Activated CD4-positive, alpha-beta T cell treated with anti-CD3 and anti-CD28 coated beads for 36 hours (primary cell): Measurements from ENCODE around the gene CCDC27. TPM values are rescaled to one million over a fixed set of nuclear protein-coding genes. Genes with fewer than 3 reads are reported as not detected.

ENCODE experiments used
- ATAC-seq: fragments of 200-7000 bp; cut with Tn5 transposase; one replicate; pipeline ENCODE4 v1.10.0; 2021; ENCODE audit warnings: mild to moderate bottlenecking, moderate library complexity
- CTCF ChIA-PET: fragments of 350-600 bp; sonication (Branson Sonifier 250); formaldehyde crosslinking; loops from one replicate; lab custom pipeline; 2021; ENCODE audit warnings: antibody characterized with exemption; lab: Charles Lee
- POLR2A ChIA-PET: fragments of 350-600 bp; sonication (Branson Sonifier 250); formaldehyde crosslinking; loops from one replicate; lab custom pipeline; 2021; ENCODE audit warnings: antibody characterized with exemption, inconsistent platforms; lab: Charles Lee
- DNase-seq: peaks from one replicate; pipeline ENCODE4 v3.0.0-alpha.2; 2020
- H3K27ac Mint-ChIP-seq: one replicate; pipeline ENCODE4 v1.8.0; 2021; ENCODE audit warnings: mixed read lengths
- H3K27me3 Mint-ChIP-seq: one replicate; pipeline ENCODE4 v1.8.0; 2021; ENCODE audit warnings: mixed read lengths
- H3K36me3 Mint-ChIP-seq: one replicate; pipeline ENCODE4 v1.8.0; 2021; ENCODE audit warnings: low read depth, mixed read lengths
- H3K4me1 Mint-ChIP-seq: one replicate; pipeline ENCODE4 v1.8.0; 2021; ENCODE audit warnings: mixed read lengths
- H3K4me3 Mint-ChIP-seq: one replicate; pipeline ENCODE4 v1.8.0; 2021; ENCODE audit warnings: mild to moderate bottlenecking, moderate library complexity, mixed read lengths
- H3K9me3 Mint-ChIP-seq: one replicate; pipeline ENCODE4 v1.8.0; 2021; ENCODE audit warnings: low read depth, mixed read lengths
- intact Hi-C, 2 experiments: fragments of 100-400 bp; cut with DNase I in 1 of 2; cut with micrococcal nuclease in 1 of 2; formaldehyde crosslinking; loops; one replicate each; pipeline versions ENCODE4 v1.14.2 to v1.15.1; 2022 to 2024; cut with DNase I, micrococcal nuclease
- total RNA-seq, 2 experiments: library from RNA; stranded (reverse); gene quantifications; one replicate each; pipeline ENCODE4 v1.2.3, GENCODE V29; 2021

The CCDC27 gene
- total RNA-seq, 2 experiments from 2014 or later: not detected

- intact Hi-C loops: loop anchor here in 1 of 2 experiments (5.0 to 10.0 kb wide), 2 partner anchors 1130 to 1188 kb away; partner anchors contain the start of gene PRXL2B
- peaks cover 4% of the 10 kb centered on the region for H3K36me3 Mint-ChIP-seq
- DNase-seq: no peak
- H3K27me3 Mint-ChIP-seq: no peaks in the 10 kb centered on the region
- no peak overlapping the region for H3K27ac Mint-ChIP-seq
- no peaks in the 10 kb centered on the region for H3K9me3 Mint-ChIP-seq
- peaks cover 10% of the 10 kb centered on the region for H3K4me1 Mint-ChIP-seq
- CTCF ChIA-PET: interaction anchor here (1.5 kb wide), 2 partner anchors 21 to 26 kb away, joined by 4 to 5 read pairs; partner anchors contain the start of gene LRRC47
- POLR2A ChIA-PET: no interaction called here
- no peak for ATAC-seq
- H3K4me3 Mint-ChIP-seq: no peak overlapping the region
Measured at GRCh38 chr1:3774946-3775489, 22.8 kb downstream of the CCDC27 start.

GRCh38 chr1:3775490-3776230 is 23.4 kb downstream of the CCDC27 start:
- Mint-ChIP-seq H3K4me3 (no peak overlapping the region), H3K27me3 (no peaks in the 10 kb centered on the region), H3K27ac (no peak overlapping the region), H3K4me1 (peaks cover 8% of the 10 kb centered on the region), H3K9me3 (no peaks in the 10 kb centered on the region), H3K36me3 (peaks cover 9% of the 10 kb centered on the region)
- intact Hi-C loops: loop anchor here in 1 of 2 experiments (1.0 to 10.0 kb wide), 3 partner anchors 21 to 1131 kb away; partner anchors contain the start of gene LRRC47
- ChIA-PET POLR2A (no interaction called here), CTCF (interaction anchor here (0.6 to 1.5 kb wide), 4 partner anchors 18 to 26 kb away, joined by 3 to 5 read pairs (median 4); partner anchors contain the start of gene LRRC47)
- peak; percentile 76 for DNase-seq
- peak; percentile 46 for ATAC-seq

GRCh38 chr1:3776231-3776961 is 24.1 kb downstream of the CCDC27 start:
- Mint-ChIP-seq H3K9me3 (no peaks in the 10 kb centered on the region), H3K27ac (no peak overlapping the region), H3K4me3 (no peak overlapping the region), H3K27me3 (no peaks in the 10 kb centered on the region), H3K36me3 (peaks cover 12% of the 10 kb centered on the region), H3K4me1 (peaks cover 7% of the 10 kb centered on the region)
- CTCF ChIA-PET: interaction anchor here (0.6 to 1.5 kb wide), 3 partner anchors 19 to 25 kb away, joined by 3 to 5 read pairs (median 4); partner anchors contain the start of gene LRRC47
- ATAC-seq (no peak), DNase-seq (no peak)
- intact Hi-C loops: loop anchor here in 1 of 2 experiments (1.0 to 10.0 kb wide), 3 partner anchors 20 to 1132 kb away; partner anchors contain the start of gene LRRC47
- POLR2A ChIA-PET: no interaction called here

GRCh38 chr1:3777078-3777547 is 24.9 kb downstream of the CCDC27 start:
- intact Hi-C loops: loop anchor here in 1 of 2 experiments (10.0 kb wide), 1 partner anchor 1132 kb away; no protein-coding TSS in a partner anchor
- Mint-ChIP-seq H3K9me3 (no peaks in the 10 kb centered on the region), H3K27me3 (no peaks in the 10 kb centered on the region), H3K36me3 (peaks cover 19% of the 10 kb centered on the region), H3K4me3 (no peak overlapping the region), H3K4me1 (peaks cover 3% of the 10 kb centered on the region), H3K27ac (no peak overlapping the region)
- ChIA-PET CTCF (interaction anchor here (1.1 to 2.3 kb wide), 3 partner anchors 9 to 19 kb away, joined by 3 to 6 read pairs (median 3); partner anchors contain the start of gene LRRC47), POLR2A (no interaction called here)
- ATAC-seq (no peak), DNase-seq (no peak)

GRCh38 chr1:3777647-3778589 is 25.7 kb downstream of the CCDC27 start:
- intact Hi-C loops: loop anchor here in 1 of 2 experiments (10.0 kb wide), 1 partner anchor 1133 kb away; no protein-coding TSS in a partner anchor
- Mint-ChIP-seq H3K27ac (no peak overlapping the region), H3K4me1 (peaks cover 3% of the 10 kb centered on the region), H3K4me3 (no peak overlapping the region), H3K27me3 (no peaks in the 10 kb centered on the region), H3K36me3 (peaks cover 24% of the 10 kb centered on the region), H3K9me3 (no peaks in the 10 kb centered on the region)
- DNase-seq: no peak
- ChIA-PET CTCF (interaction anchor here (1.1 to 2.3 kb wide), 3 partner anchors 8 to 18 kb away, joined by 3 to 6 read pairs (median 3); partner anchors contain the start of gene LRRC47), POLR2A (no interaction called here)
- ATAC-seq: no peak

GRCh38 chr1:3778590-3779264 is 26.5 kb downstream of the CCDC27 start:
- no peaks in the 10 kb centered on the region for H3K27me3 Mint-ChIP-seq
- H3K4me1 Mint-ChIP-seq: peaks cover 3% of the 10 kb centered on the region
- no peaks in the 10 kb centered on the region for H3K9me3 Mint-ChIP-seq
- CTCF ChIA-PET: interaction anchor here (1.1 to 2.3 kb wide), 3 partner anchors 7 to 17 kb away, joined by 3 to 6 read pairs (median 3); partner anchors contain the start of gene LRRC47
- no peak overlapping the region for H3K27ac Mint-ChIP-seq
- POLR2A ChIA-PET: no interaction called here
- intact Hi-C loops: loop anchor here in 1 of 2 experiments (10.0 kb wide), 1 partner anchor 1134 kb away; no protein-coding TSS in a partner anchor
- no peak for ATAC-seq
- H3K36me3 Mint-ChIP-seq: peaks cover 26% of the 10 kb centered on the region
- DNase-seq: no peak
- no peak overlapping the region for H3K4me3 Mint-ChIP-seq

- ATAC-seq (no peak), DNase-seq (no peak)
- intact Hi-C loops: loop anchor here in 1 of 2 experiments (10.0 kb wide), 1 partner anchor 1135 kb away; no protein-coding TSS in a partner anchor
- Mint-ChIP-seq H3K27me3 (no peaks in the 10 kb centered on the region), H3K27ac (no peak overlapping the region), H3K9me3 (no peaks in the 10 kb centered on the region), H3K36me3 (peaks cover 32% of the 10 kb centered on the region), H3K4me3 (no peak overlapping the region), H3K4me1 (peaks cover 3% of the 10 kb centered on the region)
- ChIA-PET POLR2A (no interaction called here), CTCF (interaction anchor here (2.3 kb wide), 1 partner anchor 14 kb away, joined by 6 read pairs; no protein-coding TSS in a partner anchor)
Measured at GRCh38 chr1:3779265-3779911, 27.1 kb downstream of the CCDC27 start.

- no peaks in the 10 kb centered on the region for H3K9me3 Mint-ChIP-seq
- POLR2A ChIA-PET: no interaction called here
- no peak for ATAC-seq
- H3K4me1 Mint-ChIP-seq: peaks cover 3% of the 10 kb centered on the region
- peak overlapping the region; percentile 32 for H3K27ac Mint-ChIP-seq
- no peaks in the 10 kb centered on the region for H3K27me3 Mint-ChIP-seq
- CTCF ChIA-PET: no interaction called here
- H3K36me3 Mint-ChIP-seq: peaks cover 35% of the 10 kb centered on the region
- no peak overlapping the region for H3K4me3 Mint-ChIP-seq
- intact Hi-C loops: loop anchor here in 1 of 2 experiments (10.0 kb wide), 1 partner anchor 1135 kb away; no protein-coding TSS in a partner anchor
- DNase-seq: no peak
Measured at GRCh38 chr1:3779912-3780416, 27.7 kb downstream of the CCDC27 start.

- Mint-ChIP-seq H3K36me3 (peaks cover 41% of the 10 kb centered on the region), H3K27me3 (no peaks in the 10 kb centered on the region), H3K27ac (no peak overlapping the region), H3K4me1 (peaks cover under 1% of the 10 kb centered on the region), H3K9me3 (no peaks in the 10 kb centered on the region), H3K4me3 (no peak overlapping the region)
- ChIA-PET CTCF (no interaction called here), POLR2A (no interaction called here)
- intact Hi-C loops: no loop called here
- DNase-seq (no peak), ATAC-seq (no peak)
Measured at GRCh38 chr1:3780901-3781300, 28.7 kb downstream of the CCDC27 start.
